ENCODE data around the gene VAMP2.

The VAMP2 gene

DNA sequence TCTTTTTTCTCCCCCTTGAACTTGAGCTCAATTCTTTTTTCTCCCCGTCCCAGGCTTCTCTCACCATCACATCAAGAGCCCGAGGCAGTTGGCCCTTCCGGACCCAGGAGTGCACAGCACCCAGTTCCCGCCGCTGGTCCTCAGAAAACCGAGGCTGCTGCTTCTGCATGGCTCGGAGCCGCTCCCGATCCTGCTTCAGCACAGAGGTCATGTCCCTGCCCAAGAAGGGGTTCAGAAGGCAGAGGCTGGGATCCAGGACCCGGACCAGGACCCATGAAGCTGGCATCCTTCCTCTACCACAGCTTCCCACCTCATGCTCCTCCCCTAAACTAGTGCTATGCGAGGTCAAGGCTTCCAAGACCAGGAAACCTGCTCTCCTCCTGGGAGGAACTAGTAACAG is 21.0 kb downstream of the VAMP2 start:
- no peak for DNase-seq

GRCh38 chr17:8141045-8141444 is 21.7 kb downstream of the VAMP2 start:
- DNase-seq, result no peak

DNA sequence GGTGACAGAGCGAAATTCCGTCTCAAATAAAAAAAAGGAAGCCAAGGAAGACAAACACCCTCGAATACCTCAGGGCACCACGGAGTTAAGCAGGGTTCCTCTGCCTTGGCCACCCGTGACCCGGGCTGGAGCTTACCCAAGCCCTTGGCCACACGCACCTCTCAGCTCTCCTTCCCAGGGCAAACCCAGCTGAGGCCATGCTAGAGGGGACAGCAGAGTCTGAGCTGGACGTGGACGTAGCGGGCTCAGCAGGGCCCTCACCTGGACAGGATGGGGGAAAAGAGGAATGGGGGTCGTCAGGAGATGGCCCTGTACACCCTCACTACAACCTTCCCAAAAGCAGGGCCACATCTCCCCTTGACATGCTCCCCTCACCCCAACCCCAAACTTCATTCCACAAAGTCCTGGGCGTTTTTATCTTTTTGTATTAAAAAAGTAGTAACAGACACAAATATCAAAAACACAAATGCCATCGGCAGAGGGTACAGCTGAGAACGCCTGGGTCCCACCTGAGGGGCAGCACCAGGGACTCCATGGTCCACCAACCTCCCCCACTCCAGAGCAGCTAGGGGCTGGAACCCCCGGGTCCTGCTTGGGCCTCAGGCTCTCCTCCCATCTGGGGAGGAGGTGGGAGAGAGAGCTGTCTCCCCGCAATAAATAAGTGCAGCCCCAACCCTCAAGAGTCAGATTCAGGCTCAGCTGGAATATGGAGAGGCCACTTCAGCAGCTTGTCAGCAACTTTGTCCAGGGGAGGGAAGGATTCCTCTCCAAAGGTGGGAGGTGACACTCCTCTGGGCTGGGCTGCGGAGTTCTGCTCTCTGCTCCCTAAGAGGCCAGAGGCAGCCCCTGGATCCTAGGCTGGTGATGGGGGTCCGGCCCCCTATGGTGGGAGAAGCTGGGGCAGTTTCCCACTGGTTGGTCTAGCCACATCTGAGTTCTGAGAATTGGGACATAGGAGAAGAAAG is 22.4 kb downstream of the VAMP2 start:
- DNase-seq, result no peak

GRCh38 chr17:8138672-8139371 is 23.9 kb downstream of the VAMP2 start:
- peak; percentile 99 for DNase-seq

- no peak for DNase-seq
Measured at GRCh38 chr17:8138374-8138671, 24.4 kb downstream of the VAMP2 start.

GRCh38 chr17:8137645-8138373 is 24.9 kb downstream of the VAMP2 start:
- DNase-seq, result no peak

GRCh38 chr17:8133941-8134340 is 28.8 kb downstream of the VAMP2 start:
- DNase-seq, result no peak

- no peak for DNase-seq
Measured at GRCh38 chr17:8133399-8133798, 29.3 kb downstream of the VAMP2 start.

- DNase-seq, result no peak
Measured at GRCh38 chr17:8131844-8132441, 30.8 kb downstream of the VAMP2 start.

- no peak for DNase-seq
Measured at GRCh38 chr17:8128125-8128784, 34.5 kb downstream of the VAMP2 start.

- DNase-seq, result no peak
Measured at GRCh38 chr17:8126491-8127066, 36.2 kb downstream of the VAMP2 start.

DNA sequence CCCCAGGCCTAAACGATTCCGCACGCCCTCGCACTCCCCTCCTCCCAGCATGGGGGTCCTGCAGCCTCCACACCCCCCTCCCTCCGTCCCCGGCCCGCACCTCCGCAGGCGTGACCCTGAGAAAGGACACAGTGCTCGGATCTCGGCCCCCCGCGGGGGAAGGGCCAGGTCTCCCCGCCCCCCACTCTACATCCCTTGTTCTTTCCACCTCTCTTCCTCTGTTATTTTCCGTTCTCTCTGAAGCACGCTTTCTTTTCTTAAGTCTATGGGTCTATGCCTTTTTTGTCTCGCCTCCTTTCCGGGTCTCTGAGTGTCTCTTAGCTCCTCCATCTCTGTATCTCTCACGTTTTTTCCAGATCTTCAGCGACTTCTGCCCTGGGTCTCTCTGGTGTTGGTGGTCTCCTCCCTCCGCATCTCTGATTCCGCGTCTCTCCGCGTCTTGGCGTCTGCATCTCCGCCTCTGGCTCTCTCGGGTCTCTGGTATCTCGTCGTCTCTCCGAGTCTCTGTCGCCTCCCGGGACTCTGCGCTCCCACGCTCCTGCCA is 36.7 kb downstream of the VAMP2 start:
- DNase-seq, result no peak

GRCh38 chr17:8125154-8125946 is 37.4 kb downstream of the VAMP2 start:
- DNase-seq, result peak; percentile 74

DNA sequence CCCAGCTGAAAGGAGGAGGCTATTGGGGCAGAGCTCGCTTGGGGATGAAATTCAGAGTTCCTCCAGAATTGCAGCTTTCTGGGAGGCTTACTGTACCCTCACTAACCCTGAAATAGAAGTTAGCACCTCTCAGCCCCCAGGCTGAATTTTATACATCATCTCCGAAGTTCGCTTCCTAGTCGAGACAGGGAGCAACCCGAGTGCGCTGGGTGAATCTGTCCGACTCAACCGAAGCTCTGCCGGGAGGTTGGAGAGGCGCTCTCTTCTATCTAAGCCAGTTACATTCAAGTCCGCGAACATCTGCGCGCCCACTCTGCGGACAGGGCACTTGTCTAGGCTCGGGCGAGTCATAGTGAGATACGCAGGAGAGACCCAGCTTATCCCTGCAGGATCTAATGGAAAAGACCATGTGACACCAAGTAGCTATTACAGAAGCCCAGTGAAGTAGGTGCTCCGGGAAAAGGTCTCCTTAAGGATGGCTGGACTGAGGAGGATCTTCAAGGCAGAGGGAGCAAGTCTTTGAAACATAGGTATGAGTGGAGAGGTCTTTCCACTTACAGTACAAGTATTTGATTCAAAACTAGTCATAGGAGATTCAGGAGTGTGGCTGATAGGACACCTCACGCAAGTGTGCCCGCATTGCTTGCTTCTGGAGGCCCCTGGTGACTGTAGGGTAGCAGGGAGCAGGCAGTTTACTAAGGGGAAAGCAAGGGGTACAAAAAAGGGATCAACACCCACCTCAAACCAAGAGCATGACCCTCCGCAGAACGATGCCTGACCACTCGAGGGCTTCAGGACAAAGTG is 38.2 kb downstream of the VAMP2 start:
- DNase-seq, result no peak

DNA sequence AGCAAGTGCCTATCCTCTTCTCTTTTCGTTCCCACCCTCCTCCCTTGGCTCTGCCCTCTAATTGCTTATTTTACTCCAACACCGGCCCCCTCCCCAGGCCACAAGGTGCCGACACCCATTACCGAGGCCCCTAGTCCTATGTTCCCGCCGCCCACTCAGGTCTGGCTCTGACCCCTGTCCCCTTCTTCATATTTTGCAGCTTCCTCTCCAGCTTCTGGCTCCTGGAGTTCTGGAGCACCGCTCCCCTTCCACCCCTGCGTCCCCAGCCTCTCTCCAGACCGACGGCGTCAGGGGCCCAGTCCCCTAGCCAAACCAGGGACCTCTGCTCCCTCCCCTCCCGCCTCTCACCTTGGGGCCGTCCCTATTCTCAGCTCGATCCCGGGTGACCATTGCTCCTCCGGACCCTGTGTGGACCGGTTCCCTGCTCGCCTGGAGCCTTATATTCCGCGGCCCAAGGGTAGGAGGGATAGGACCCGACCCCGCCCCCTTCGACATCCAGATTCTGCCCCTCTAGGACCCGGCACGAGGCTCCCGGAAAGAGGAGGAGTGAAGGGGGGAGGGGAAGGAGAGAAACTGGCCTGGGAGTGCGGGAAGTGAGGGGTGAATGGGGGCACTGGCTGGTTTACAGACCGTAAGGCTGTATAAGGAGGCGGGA is 38.9 kb downstream of the VAMP2 start, which contains the start of gene HES7:
HES7 (minus strand) TSS at position 412 of the 655 bp plus-strand sequence; CDS start at position 390, 22 bp downstream.
- DNase-seq, result no peak

GRCh38 chr17:8122924-8123694 is 39.6 kb downstream of the VAMP2 start:
- no peak for DNase-seq

GRCh38 chr17:8122422-8122923 is 40.3 kb downstream of the VAMP2 start:
- no peak for DNase-seq

GRCh38 chr17:8121681-8122421 is 40.9 kb downstream of the VAMP2 start:
- DNase-seq, result peak; percentile 66
